HG02852 (cell line): Measurements from ENCODE around the gene STX10.

Experiments
- ATAC-seq: cut with Tn5 transposase; IDR thresholded peaks from one replicate; pipeline ENCODE4 v1.9.1; 2021; ENCODE audit warnings: mild to moderate bottlenecking, moderate library complexity; ENCODE audit not compliant: unreplicated experiment

STX10 gene

DNA sequence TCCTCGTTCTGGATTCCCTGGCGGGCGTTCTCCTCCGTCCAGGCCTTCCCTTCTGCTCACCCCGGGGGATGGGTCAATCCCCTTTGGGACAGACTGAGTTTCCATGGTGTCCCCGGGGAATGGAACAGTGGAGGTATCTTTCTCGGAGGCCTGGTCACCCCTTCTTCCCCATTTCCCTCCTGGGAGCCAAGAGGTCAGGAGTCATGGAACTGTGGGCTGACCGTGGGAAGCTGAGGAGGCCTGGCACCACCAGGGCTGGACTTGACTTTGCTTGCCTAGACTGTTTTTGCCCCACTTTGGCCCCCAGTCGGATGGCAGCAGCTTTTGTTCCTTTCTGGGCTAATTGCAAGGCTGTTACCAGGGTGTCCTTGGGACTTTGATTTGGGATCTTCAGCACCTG, 30.1 kb downstream of the STX10 start:
- no peak for ATAC-seq

DNA sequence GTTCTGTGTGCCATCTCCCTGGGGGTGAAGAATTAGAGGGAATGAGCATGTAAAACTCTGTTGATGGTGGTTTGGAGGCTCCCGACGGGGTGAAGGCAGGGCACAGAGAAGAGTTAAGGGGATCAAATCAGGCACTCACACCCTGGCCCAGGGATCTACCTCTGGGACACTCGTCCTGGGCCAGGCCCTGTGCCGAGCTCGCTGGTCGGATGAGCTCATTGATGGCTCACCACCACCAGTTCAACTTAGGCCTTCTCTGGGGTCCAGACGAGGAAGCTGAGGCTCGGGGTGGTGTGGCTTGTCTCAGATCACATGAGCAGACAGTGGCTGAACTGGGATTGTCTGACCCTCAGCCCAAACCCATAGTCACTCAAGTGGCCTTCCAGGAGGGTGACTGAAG, 30.5 kb downstream of the STX10 start:
- ATAC-seq = no peak

DNA sequence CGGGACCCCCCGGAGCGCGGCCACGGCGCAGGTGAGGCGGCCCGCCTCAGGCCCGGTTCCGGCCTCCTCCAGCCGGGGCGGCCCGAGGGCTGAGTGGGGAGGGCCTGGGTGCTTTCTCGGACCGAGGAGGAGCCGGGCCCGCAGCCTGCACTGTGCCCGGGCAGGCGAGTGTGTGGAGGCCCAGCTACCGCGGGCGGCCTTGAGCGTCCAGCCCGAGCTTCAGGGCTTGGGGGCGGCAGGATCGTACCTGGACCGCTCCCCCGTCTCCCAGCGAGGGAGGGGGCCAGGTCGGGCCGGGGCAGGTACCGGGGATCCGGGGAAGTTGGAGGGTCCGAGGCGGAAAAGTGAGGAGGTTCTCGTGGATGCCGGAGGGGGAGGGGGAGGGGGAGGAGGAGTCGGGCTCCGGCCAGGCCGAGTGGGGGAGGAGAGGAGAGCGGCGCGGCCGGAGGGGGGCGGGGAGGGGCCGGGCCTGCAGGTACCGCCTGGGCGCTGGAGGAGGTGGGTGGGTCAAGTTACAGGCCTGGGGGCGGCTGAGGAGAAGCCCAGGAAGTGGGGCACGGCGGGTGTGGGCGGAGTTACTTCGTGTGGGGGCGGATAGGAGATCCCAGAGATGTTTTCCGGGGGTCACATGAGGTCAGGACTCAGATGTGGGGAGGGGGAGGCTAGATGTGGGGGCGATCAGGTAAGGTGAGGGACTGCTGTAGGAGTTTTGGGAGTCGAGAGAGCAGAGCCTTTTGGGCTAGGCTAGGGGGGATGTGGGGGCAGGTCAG, 31.6 kb downstream of the STX10 start:
- no peak for ATAC-seq

DNA sequence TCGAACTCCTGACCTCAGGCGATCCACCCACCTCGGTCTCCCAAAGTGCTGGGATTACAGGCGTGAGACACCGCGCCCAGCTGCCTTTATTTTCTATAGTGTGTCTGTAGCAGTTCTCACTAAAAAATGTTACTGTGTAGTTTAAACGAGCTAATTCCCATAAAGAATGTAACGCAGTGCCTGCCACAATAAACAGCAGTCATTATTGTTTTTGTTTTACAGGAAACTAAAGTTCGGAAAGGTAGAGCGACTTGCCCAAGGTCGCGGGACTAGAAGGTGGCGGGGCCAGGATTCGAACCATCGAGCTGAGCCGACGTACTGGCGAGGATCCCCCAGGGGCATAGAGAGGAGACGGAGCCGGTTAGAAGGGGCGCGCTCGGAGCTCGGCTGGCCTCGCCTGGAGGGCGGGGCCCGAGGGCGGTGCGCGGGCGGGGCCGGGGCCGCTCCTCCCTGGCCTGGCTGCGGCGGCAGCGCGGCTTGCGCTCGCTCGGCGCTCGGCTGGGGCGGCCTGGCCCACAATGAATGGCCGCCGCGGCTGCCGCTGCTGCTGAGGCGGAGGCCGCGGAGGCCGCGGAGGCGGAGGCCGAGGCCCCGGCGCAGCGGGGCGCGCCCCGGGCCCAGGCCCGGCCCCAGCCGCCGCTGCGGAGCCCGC, 32.3 kb downstream of the STX10 start, which contains the start of gene NACC1:
Gene NACC1, plus strand, starts transcription at position 493 of the 652 bp plus-strand sequence. CDS start 16,944 bp downstream, outside the sequence.
- peak; percentile 54 for ATAC-seq

DNA sequence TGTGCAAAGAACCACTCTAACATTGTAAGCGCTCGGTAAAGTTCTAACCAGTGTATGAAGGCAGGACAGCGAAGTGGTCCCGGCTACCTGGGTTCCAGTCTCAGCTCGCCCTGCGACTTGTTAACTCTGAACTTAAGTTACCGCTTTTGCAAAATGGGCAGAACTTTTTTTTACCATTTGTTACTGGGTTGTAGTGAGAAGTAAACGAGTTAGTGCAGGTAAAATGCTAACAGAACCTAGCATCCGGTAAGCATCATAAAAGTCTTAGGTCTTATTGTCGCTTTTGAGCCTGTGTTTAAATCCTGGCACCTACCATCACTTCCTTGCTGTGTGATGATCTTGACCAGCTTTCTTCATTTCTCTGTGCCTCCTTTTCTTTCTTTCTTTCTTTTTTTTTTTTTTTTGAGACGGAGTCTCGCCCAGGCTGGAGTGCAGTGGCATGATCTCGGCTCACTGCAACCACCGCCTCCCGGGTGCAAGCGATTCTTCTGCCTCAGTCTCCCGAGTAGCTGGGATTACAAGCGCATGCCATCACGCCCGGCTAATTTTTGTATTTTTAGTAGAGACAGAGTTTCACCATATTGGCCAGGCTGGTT, 32.9 kb downstream of the STX10 start:
- no peak for ATAC-seq

DNA sequence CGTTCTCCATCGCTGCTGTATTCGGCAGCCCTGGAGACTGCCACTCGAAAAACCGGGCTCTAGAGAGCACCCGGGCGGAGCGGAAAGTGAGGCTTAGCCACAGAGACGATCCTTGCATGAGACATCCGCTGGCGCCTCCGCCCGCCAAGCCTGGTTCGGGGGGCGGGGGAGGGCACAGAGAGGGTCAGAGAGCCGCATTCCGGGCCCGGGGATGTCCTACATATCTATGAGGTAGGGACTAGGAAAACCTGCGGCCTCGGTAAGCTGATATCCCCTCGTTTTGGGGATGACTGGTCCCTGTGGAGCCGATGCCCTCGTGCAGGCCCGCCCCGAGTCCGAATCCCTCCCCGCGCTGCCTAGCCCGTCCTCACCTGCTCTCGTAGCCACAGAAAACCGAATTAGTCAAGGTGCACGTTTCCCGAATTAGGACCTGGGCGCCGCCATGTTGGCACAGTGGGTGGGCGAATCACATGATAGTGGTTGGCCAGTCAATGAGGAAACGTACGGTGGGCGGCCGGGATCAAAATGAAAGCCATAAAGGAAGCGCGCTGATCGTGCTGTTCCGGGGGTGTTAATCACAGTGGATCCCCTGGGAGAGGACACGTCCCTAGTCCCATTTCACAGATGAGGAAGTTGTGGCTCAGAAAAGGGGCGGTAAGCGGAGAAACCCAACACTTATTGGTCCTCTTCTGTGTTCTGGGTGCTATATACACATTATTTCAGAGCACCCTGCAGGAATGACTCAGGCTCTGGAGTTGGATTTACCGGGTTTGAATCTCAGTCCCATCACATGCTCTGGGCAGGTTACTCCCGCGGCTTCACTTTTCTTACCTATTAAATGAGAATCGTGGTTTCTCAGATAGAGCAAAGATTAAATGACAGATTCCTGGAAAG, 33.6 kb downstream of the STX10 start, which contains the start of gene TRMT1:
Gene TRMT1, minus strand, starts transcription at position 459 of the 894 bp plus-strand sequence. Its CDS starts 341 bp downstream, at position 118.
- no peak for ATAC-seq

DNA sequence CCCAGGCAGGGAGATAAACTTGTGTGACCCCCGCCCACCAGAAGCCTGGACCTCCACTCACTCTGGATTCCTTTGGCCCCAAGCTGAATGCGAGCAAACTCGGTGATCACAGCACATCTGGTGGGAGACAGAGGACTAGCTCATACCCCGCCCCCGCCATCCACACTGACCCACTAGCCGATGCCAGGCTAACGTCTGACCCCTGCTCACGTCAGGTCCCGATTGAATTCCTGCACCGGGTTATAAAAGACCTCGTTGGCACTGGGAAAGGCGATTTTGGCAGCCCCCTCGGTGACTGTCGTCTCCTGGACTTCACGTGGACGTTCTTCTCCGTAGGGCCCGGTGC, 34.3 kb downstream of the STX10 start:
- ATAC-seq = no peak

DNA sequence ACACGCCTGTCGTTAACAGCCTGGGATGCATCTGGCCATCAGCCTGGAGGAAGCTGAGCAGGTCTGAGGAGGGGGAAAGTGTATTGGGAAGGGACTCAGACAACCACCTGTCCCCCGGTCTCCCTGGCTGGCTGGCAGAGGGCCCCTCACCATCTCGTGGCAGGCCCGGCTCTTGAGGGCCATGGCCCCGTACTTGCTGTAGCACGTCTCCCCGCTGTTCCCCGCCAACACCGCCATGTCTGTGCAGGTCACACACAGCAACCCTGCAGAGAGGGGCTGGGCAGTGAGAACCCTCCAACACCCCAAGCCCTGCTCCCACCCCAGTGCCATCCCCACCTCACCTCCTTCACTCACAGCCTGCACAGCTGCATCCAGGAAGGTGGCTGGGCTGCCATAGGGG, 37.6 kb downstream of the STX10 start:
- no peak for ATAC-seq

DNA sequence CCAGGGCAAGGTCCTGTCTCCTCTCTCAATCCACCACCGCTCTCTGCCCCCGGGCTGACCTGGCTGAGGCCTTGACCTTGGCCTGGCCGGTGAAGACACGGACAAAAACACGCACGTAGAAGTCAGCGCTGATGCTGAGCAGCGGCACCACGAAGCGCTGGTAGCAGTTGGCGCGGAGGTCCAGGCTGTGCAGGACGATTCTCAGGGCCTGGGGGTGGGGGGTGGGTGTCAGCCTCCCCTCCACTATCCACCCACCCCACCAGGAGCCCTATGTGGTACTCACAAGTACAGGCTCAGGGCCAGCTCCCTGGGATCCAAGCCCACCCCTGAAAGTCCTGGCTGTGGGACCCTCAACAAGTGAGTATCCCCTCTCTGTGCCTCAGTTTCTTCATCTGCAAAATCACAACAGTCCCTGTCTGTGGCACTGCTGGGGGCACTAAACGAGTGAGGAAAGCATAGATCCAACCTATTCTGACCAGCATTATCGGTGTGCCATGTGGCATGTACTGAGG, 40.0 kb downstream of the STX10 start:
- ATAC-seq = no peak

DNA sequence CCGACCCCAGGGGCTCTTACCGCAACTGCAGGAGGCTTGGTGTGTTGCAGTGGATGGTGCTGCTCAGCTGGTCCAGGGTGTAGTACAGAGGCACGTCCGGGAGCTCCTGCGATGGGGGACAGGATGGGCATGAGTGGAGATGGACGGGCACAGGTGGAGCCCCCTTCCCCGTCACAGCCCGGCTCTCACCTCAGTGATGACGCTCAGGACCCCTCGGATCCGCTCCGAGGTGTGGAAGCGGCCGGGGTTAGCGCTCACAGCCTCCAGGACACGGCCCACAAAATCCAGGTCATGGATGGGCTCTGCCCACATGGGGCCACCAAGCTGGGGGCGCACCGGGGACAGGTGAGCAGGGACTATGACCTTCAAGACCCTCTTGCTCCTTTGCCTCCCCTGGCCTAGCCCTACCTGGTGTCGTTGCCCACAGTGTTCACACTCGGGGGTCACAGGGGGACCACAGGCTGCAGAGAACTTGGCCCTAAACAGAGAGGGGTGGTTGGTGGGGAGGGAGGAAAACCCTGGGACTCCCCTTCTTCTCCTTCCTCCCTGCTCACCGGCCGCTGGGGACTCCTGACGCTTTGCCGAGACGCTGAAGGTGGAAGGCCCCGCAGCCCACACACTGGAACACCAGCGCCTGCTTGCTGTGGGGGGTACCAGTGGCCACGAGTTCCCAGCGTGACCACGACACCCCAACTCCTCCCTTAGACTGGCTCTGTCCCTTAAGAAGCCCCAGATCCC, 40.6 kb downstream of the STX10 start:
- ATAC-seq = no peak

DNA sequence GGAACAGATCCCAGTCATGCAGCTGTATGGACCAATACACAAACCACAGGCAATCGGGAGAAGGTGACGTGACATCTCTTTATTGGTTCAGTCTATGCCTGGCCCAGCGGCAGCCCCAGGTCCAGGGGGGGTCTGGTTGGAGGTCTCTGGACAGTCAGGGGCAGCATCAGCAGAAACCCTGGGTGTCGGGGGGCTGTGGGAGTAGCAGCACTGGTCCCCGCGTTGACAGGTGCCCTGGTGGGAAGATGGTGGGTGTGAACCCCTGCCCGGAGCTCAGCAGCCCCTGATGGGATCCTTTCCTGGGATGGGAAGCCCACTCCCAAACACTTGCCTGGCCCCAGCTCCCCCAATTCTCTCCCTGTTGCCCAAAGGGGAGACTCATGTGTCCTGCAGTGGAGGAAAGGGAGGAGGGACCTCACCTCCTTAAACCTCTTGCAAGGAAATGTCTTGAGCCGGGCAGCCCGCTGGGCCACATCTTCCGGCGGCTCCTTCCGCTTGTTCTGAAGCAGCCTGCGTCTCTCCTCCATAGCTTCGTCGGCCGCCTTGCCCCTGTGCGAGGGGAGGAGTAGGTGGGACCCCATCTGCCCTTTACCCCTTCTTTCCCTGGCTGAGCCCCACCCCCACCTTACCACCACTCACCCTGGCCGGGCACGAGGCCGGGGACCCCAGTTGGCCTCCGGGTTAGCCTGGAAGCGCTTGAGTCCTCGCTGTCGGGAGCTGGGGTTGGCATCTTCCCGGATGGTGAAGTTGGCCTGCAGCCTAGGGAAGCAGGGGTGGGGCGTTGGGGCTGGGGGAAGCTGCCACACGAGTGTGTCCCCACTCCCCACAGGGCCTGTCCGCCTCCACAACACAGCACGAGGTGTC, 45.1 kb downstream of the STX10 start:
- no peak for ATAC-seq

DNA sequence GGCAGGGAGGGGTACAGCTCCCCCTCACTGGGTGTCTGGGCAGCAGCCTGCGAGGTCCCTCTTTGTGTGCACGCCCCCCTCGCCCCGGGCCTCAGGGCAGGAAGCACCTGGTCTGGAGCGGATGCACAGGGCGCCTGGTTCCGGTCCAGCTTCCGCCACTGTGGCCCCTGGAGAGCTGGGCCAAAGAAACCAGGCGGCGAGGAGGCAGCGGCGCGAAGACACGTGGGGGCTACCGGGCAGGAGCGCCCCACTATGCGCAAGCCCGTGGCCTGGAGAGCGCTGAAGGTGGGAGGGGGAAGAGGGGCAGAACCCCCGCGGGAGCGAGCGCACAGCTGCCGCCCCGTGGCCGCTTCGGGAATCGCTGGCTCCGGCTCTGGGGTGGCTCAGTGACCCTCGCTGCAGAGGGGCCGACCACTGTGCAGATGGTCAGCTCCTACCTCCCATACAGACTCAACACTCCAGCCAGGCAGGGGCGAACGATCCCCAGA, 45.8 kb downstream of the STX10 start:
- peak; percentile 31 for ATAC-seq

DNA sequence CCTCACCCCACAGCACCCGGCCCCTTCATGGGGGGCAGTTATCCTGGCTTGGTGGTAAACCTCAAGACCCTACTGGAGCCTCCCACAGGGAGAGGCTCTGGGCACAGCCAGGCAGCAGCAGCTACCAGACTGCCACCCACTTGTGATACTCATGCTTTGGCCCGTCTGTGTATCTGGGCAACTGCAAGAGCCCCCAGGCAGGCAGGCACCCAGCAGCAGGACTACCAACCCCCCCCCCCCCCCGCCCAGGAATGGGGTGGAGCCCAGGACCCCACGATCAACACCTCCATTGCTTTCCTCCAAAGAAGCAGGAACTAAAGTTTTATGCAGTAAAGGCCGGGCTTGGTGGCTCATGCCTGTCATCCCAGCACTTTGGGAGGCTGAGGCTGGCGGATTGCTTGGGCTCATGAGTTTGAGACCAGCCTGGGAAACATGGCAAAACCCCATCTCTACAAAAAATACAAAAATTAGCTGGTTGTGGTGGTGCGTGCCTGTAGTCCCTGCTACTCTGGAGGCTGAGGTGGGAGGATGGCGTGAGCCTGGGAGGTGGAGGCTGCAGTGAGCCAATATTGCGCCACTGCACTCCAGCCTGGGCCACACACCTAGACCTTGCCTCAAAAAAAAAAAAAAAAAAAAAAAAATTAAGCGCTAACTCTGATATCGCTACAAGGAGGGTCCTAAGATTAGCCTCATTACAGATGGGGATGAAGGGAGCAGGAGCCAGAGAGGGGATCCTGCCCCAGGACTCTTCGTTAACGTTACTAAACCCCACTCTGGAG, 46.4 kb downstream of the STX10 start:
- ATAC-seq = no peak

DNA sequence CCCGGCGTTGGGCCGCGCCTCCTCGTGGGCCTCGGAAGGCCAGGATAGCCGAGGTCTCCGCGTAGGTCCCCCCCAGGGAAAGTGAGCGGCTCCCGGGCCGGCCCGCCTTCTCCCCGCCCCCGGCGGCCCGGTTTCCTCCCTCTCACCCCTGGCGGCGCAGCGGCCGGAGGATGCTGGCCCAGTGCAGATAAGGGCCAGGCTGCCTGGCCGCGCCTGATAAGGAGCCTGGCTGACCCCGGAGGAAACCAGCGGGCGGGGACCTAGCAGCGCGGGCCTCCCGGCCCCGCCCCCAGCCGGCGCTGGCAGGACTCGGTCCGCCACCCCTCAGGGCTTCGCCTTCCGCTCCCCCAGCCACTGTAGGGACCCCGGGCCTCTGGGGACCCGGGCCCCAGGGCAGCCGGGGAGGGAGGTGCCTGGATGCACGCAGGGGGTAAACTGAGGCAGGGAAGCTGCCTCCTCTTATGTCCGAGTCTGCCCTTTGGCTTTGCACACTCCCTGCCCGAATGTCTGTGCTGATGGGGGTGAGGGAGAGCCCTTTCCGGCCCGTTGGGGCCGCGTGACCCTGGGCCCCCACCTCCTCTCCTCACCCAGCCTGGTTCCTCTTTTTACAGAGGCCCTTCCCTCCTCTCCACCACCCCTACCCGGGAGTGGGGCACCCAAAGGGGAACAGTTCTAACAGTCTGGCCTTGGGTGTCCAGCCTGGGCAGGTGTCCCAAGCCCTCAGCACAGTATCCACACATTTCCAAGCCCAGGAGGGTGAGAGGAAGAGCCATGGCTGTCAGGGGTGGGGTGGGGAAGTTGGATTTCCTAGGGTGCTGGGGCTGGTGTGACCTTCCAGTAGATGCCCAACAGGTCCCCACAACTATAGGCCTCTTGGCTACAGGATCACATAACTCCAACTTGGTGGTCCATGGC, 47.3 kb downstream of the STX10 start, which contains the start of gene LYL1:
Gene LYL1, minus strand, starts transcription at position 193 of the 915 bp plus-strand sequence. CDS start 1,687 bp downstream, outside the sequence.
- peak; percentile 34 for ATAC-seq

DNA sequence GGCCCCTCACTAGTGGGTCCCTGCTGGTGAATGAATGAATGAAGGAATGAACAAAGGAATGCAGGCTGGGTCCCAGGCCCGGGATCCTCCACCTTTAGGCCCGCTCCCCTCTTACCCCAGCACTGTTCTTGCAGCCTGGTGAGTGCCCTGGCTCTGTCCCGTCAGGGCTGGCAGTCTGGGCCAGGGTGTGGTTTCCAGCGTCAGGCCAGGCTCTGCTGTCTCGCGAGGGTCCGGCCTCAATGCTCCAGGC, 47.8 kb downstream of the STX10 start:
- no peak for ATAC-seq

DNA sequence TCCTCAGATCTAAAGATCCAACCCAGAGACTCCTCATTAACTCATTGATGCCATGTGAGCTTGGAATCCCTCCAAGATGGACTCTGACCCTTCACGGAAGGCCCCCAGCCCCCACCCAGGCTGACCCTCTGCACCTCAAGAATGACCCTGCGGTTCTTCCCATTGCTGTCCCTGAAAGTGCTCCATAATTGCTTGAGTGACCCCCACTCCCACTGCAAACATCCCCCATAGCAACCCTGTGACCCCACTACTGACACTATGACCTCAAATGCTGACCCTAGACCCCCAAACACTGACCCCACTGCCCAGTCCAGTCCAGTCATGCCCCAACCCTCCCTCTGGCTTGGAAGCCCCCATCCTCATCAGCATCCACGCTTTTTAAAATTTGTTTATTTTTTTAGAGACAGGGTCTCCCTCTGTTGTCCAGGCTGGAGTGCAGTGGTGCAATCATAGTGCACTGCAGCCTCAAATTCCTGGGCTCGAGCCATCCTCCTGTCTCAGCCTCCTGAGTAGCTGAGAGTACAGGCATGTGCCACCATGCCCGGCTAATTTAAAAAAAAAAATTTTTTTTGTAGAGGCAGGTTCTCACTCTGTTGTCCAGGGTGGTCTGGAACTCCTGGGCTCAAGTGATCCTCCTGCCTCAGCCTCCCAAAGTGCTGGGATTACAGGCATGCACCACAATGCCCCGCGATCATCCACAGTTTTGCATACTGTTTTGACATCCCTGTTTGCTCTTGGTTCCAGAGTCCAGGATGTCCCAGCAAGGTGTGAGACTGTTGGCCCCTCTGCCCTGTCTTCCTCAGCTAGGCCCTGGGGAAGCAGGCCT, 48.4 kb downstream of the STX10 start:
- ATAC-seq = no peak
